GM12878 (cell line): ENCODE data around the gene LGALSL. TPM values are rescaled to one million over a fixed set of nuclear protein-coding genes. Genes with fewer than 3 reads are reported as not detected.
A peak's percentile ranks its signal among the peaks of the same experiment; 100 is the strongest.

Source experiments
- ATAC-seq: fragments of 200-7000 bp; cut with Tn5 transposase; 3 replicates; pipeline ENCODE4 v1.9.1; 2020; ENCODE audit warnings: mild to moderate bottlenecking, moderate library complexity
- BruUV-seq: library from RNA; stranded (reverse); fragments of 400-500 nt; replicated peaks from 2 replicates; lab custom pipeline; 2021; lab: Mats Ljungman, UMichigan
- CTCF ChIA-PET: fragments of 300-600 bp; sonication (Branson Sonifier 250); formaldehyde crosslinking; extraction: SDS; loops from one replicate; lab custom pipeline; 2021; ENCODE audit warnings: inconsistent platforms; lab: Yijun Ruan, JAX
- POLR2A ChIA-PET: fragments of 350-600 bp; formaldehyde crosslinking; extraction: SDS; loops from one replicate; lab custom pipeline; 2021; ENCODE audit warnings: inconsistent platforms; lab: Charles Lee
- RAD21 ChIA-PET: fragments of 300-600 bp; sonication (Branson Sonifier 250); formaldehyde crosslinking; loops from one replicate; lab custom pipeline; 2023; ENCODE audit warnings: antibody characterized with exemption; ENCODE audit not compliant: unreplicated experiment; lab: Charles Lee
- SMC1A ChIA-PET: fragments of 300-600 bp; sonication (Branson Sonifier 250); formaldehyde crosslinking; loops from one replicate; lab custom pipeline; 2023; ENCODE audit not compliant: unreplicated experiment, uncharacterized antibody; lab: Charles Lee
- DNase-seq: peaks from one replicate; pipeline ENCODE4 v3.0.0-alpha.2; 2011; ENCODE audit warnings: low read depth, low spot score
- FAIRE-seq: peaks from 3 replicates; lab custom pipeline; 2011; peaks lifted over from hg19 to GRCh38; lab: Jason Lieb, UNC
- H2AFZ ChIP-seq: 2 replicates; pipeline ENCODE4 v1.6.0; 2011; ENCODE audit warnings: low read depth, low read length, control low read depth; ENCODE audit not compliant: control insufficient read depth
- H3K27ac ChIP-seq: 2 replicates; pipeline ENCODE4 v1.5.1; 2011; ENCODE audit warnings: control low read depth; ENCODE audit not compliant: control insufficient read depth, insufficient read depth
- H3K27me3 ChIP-seq, 2 experiments: replicated peaks in 1 of 2; 2 replicates each; pipeline versions ENCODE4 v1.6.0 to v1.6.1; 2011; ENCODE audit warnings: low read length in 1 of 2; ENCODE audit not compliant: control insufficient read depth in 2 of 2, insufficient read depth in 2 of 2
- H3K36me3 ChIP-seq, 2 experiments: 2 replicates each; pipeline ENCODE4 v1.5.1; 2011; ENCODE audit warnings: low read length in 1 of 2; ENCODE audit not compliant: control insufficient read depth in 2 of 2, insufficient read depth in 2 of 2
- H3K4me1 ChIP-seq: 2 replicates; pipeline ENCODE4 v1.6.1; 2011; ENCODE audit warnings: mild to moderate bottlenecking, low read length, moderate library complexity, mixed read lengths; ENCODE audit not compliant: control insufficient read depth, insufficient read depth
- H3K4me2 ChIP-seq: 2 replicates; pipeline ENCODE4 v1.6.0; 2011; ENCODE audit warnings: control low read depth; ENCODE audit not compliant: control insufficient read depth, insufficient read depth
- H3K4me3 ChIP-seq: fragments of 200-600 bp; sonication (generic); 2 replicates; pipeline ENCODE4 v1.5.1; 2016
- H3K79me2 ChIP-seq: 2 replicates; pipeline ENCODE4 v1.6.0; 2011; ENCODE audit warnings: low read length; ENCODE audit not compliant: control insufficient read depth, insufficient read depth
- H3K9ac ChIP-seq: 2 replicates; pipeline ENCODE4 v1.8.0; 2011; ENCODE audit warnings: low read length, control low read depth, mixed read lengths; ENCODE audit not compliant: control insufficient read depth, insufficient read depth
- H3K9me3 ChIP-seq: replicated peaks from 3 replicates; pipeline ENCODE4 v1.5.1; 2011; ENCODE audit warnings: mild to moderate bottlenecking, low read length; ENCODE audit not compliant: control insufficient read depth, insufficient read depth
- H4K20me1 ChIP-seq: 2 replicates; pipeline ENCODE4 v1.6.0; 2011; ENCODE audit not compliant: control insufficient read depth, insufficient read depth
- ATF7 ChIP-seq: fragments of 450-650 bp; IDR thresholded peaks from 2 replicates; pipeline ENCODE4 v1.6.1; 2016; ENCODE audit warnings: low read depth, mild to moderate bottlenecking
- BCLAF1 ChIP-seq: fragments of 450-650 bp; IDR thresholded peaks from 2 replicates; pipeline ENCODE4 v1.6.1; 2017; ENCODE audit warnings: antibody characterized with exemption, mild to moderate bottlenecking, moderate library complexity
- CBFB ChIP-seq: IDR thresholded peaks from 2 replicates; pipeline ENCODE4 v1.6.1; 2016; ENCODE audit warnings: antibody characterized with exemption, low read depth
- CREB1 ChIP-seq: IDR thresholded peaks from 2 replicates; pipeline ENCODE4 v1.6.1; 2012; ENCODE audit warnings: low read depth, mild to moderate bottlenecking, inconsistent platforms
- EGR1 ChIP-seq, 2 experiments: IDR thresholded peaks; 1 replicate in 1 of 2; 2 replicates in 1 of 2; pipeline ENCODE4 v1.6.1; 2011 to 2012; ENCODE audit warnings: low read depth in 2 of 2, low read length in 2 of 2, borderline replicate concordance in 1 of 2, mild to moderate bottlenecking in 1 of 2, moderate library complexity in 1 of 2
- FOXK2 ChIP-seq: fragments of 450-650 bp; IDR thresholded peaks from 2 replicates; pipeline ENCODE4 v1.6.1; 2017; ENCODE audit warnings: mild to moderate bottlenecking, moderate library complexity
- FOXM1 ChIP-seq: IDR thresholded peaks from 2 replicates; pipeline ENCODE4 v1.6.1; 2012; ENCODE audit warnings: low read depth, mild to moderate bottlenecking, inconsistent platforms, low read length, moderate library complexity
- KDM1A ChIP-seq: fragments of 200-600 bp; sonication (generic); IDR thresholded peaks from 2 replicates; pipeline ENCODE4 v1.6.1; 2016; ENCODE audit warnings: borderline replicate concordance
- MTA3 ChIP-seq: IDR thresholded peaks from 2 replicates; pipeline ENCODE4 v1.6.1; 2012; ENCODE audit warnings: low read length, inconsistent platforms, borderline replicate concordance
- MXI1 ChIP-seq: fragments of 150-350 bp; IDR thresholded peaks from 2 replicates; pipeline ENCODE4 v1.6.1; 2011; ENCODE audit warnings: low read depth, mild to moderate bottlenecking, inconsistent platforms, low read length, improper control_type of control experiment
- NR2F1 ChIP-seq: fragments of 450-650 bp; conservative IDR thresholded peaks from 2 replicates; pipeline ENCODE4 v1.6.1; 2017; ENCODE audit warnings: mild to moderate bottlenecking
- PAX5 ChIP-seq: IDR thresholded peaks from 2 replicates; pipeline ENCODE4 v1.6.1; 2011; ENCODE audit warnings: low read depth, low read length, borderline replicate concordance
- PKNOX1 ChIP-seq: fragments of 450-650 bp; IDR thresholded peaks from 2 replicates; pipeline ENCODE4 v1.6.1; 2016; ENCODE audit warnings: mild to moderate bottlenecking
- SMC3 ChIP-seq: IDR thresholded peaks from 2 replicates; pipeline ENCODE4 v1.6.1; 2011; ENCODE audit warnings: low read length, improper control_type of control experiment, borderline replicate concordance
- ZNF24 ChIP-seq: fragments of 450-650 bp; IDR thresholded peaks from 2 replicates; pipeline ENCODE4 v1.6.1; 2017; ENCODE audit warnings: antibody characterized with exemption, mild to moderate bottlenecking
- WGBS: methylation state at CpG from one replicate; pipeline ENCODE4 v1.1.6; 2016; ENCODE audit warnings: low lambda C conversion rate; ENCODE audit not compliant: insufficient replicate concordance, insufficient coverage; ENCODE audit errors: missing lambda C conversion rate; 5-methylcytosine and 5-hydroxymethylcytosine counted together
- in situ Hi-C: fragments of 300-500 bp; cut with MboI; formaldehyde crosslinking; loops from 9 replicates; pipeline ENCODE4 v1.14.3; 2018; ENCODE audit warnings: mixed read lengths
- intact Hi-C: fragments of 100-400 bp; cut with micrococcal nuclease; formaldehyde crosslinking; loops from one replicate; pipeline ENCODE4 v1.14.2; 2022; ENCODE audit not compliant: unreplicated experiment
- polyA plus RNA-seq, 11 experiments: library from polyadenylated mRNA; depleted of rRNA in 4 of 11; unstranded in 6 of 11; stranded (reverse) in 5 of 11; fragments of >200 nt; fragmentation: Nextera tagmentation in 4 of 11; fragmentation: Illumina TruSeq in 1 of 11; extraction: Ambion mirVana in 4 of 11; extraction: Trizol in 1 of 11; gene quantifications; 1 replicate in 1 of 11; 2 replicates in 10 of 11; pipeline versions ENCODE4 v1.2.1 to v1.2.3, GENCODE V29; 2011 to 2016; ENCODE audit warnings: inconsistent platforms in 2 of 11, missing spikeins in 2 of 11, low read depth in 1 of 11
- total RNA-seq, 4 experiments: library from RNA; depleted of rRNA in 3 of 4; stranded (reverse); fragments of >200 nt in 3 of 4; fragmentation: Illumina TruSeq in 1 of 4; extraction: Trizol in 1 of 4; gene quantifications; 2 replicates each; pipeline versions ENCODE4 v1.2.1 to v1.2.3, GENCODE V29; 2013 to 2021
- TF ChIP-seq, protein P1 (sequence below): IDR thresholded peaks from 2 replicates; pipeline ENCODE4 v1.6.1; 2011; ENCODE audit warnings: mild to moderate bottlenecking, low read depth, low read length, moderate library complexity; ENCODE audit not compliant: insufficient replicate concordance
- TF ChIP-seq, protein P2 (sequence below): fragments of 450-650 bp; IDR thresholded peaks from 2 replicates; pipeline ENCODE4 v1.6.1; 2017; ENCODE audit warnings: mild to moderate bottlenecking, moderate library complexity

Gene LGALSL
- total and polyA plus RNA-seq, 10 of the 15 experiments (the other 5 are each of a cell fraction or from before 2014, with no cell fraction given), result 3.3 to 9.1 (median 4.9) TPM

DNA sequence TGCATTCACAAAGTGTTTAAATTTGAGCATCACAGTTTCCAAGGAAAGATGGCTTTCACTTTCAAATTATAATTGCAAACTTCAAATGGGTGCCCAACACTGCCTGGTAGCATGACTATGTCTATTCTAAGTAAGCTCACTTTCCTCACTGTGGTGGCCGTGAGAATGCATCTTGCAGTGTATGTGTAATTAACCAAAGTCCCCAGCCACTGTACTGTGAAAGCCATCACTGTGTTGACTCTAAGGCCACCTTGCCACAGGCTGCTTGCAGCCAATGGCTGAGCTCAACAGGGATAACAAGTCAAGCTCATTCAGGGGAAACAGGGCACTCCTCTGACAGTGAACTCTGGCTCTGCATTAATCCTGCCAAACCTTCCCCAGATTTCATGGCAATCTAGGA lies 43.3 kb upstream of the LGALSL start:
- Histone ChIP-seq H3K9me3 (peaks cover 5% of the 10 kb centered on the region; the same call in 2 of the 3 replicates), H3K4me2 (no peak overlapping the region), H3K4me3 (no peak overlapping the region), H3K4me1 (no peaks in the 10 kb centered on the region), H3K36me3 (no peaks in the 10 kb centered on the region), H2AFZ (no peak overlapping the region), H3K27ac (no peak overlapping the region), H3K27me3 (no peaks in the 10 kb centered on the region; a peak in 1 of 4 replicates), H3K9ac (no peak overlapping the region), H3K79me2 (no peaks in the 10 kb centered on the region), H4K20me1 (no peaks in the 10 kb centered on the region)
- ChIA-PET SMC1A (no interaction called here), CTCF (interaction anchor here (0.6 kb wide), 1 partner anchor 19 kb away, joined by 4 read pairs; no protein-coding TSS in a partner anchor), RAD21 (interaction anchor here (0.6 kb wide), 1 partner anchor 78 kb away, joined by 4 read pairs; no protein-coding TSS in a partner anchor), POLR2A (no interaction called here)
- FAIRE-seq (no peak), DNase-seq (no peak), ATAC-seq (peak; percentile 71)
- WGBS, result 0% methylated on average over 1 of the region's 1 CpG
- intact Hi-C loops (no loop called here), in situ Hi-C loops (no loop called here)
- BruUV-seq, result no TSS peak
- TF ChIP-seq MXI1, result no peak
- TF ChIP-seq EGR1 (IDR thresholded peaks at IDR 0.05; ENCODE audit: borderline replicate concordance in 1 of 2, low read depth in 2 of 2, low read length in 2 of 2), result no peak
- TF ChIP-seq, protein P1, sequence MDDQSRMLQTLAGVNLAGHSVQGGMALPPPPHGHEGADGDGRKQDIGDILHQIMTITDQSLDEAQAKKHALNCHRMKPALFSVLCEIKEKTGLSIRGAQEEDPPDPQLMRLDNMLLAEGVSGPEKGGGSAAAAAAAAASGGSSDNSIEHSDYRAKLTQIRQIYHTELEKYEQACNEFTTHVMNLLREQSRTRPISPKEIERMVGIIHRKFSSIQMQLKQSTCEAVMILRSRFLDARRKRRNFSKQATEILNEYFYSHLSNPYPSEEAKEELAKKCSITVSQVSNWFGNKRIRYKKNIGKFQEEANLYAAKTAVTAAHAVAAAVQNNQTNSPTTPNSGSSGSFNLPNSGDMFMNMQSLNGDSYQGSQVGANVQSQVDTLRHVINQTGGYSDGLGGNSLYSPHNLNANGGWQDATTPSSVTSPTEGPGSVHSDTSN, result no peak
- TF ChIP-seq BCLAF1, result no peak
- TF ChIP-seq ATF7, result no peak
- no peak for TF ChIP-seq ZNF24
- no peak for TF ChIP-seq KDM1A
- no peak for TF ChIP-seq NR2F1
- TF ChIP-seq FOXK2, result no peak
- no peak for TF ChIP-seq PAX5
- TF ChIP-seq PKNOX1, result no peak
- TF ChIP-seq, protein P2, sequence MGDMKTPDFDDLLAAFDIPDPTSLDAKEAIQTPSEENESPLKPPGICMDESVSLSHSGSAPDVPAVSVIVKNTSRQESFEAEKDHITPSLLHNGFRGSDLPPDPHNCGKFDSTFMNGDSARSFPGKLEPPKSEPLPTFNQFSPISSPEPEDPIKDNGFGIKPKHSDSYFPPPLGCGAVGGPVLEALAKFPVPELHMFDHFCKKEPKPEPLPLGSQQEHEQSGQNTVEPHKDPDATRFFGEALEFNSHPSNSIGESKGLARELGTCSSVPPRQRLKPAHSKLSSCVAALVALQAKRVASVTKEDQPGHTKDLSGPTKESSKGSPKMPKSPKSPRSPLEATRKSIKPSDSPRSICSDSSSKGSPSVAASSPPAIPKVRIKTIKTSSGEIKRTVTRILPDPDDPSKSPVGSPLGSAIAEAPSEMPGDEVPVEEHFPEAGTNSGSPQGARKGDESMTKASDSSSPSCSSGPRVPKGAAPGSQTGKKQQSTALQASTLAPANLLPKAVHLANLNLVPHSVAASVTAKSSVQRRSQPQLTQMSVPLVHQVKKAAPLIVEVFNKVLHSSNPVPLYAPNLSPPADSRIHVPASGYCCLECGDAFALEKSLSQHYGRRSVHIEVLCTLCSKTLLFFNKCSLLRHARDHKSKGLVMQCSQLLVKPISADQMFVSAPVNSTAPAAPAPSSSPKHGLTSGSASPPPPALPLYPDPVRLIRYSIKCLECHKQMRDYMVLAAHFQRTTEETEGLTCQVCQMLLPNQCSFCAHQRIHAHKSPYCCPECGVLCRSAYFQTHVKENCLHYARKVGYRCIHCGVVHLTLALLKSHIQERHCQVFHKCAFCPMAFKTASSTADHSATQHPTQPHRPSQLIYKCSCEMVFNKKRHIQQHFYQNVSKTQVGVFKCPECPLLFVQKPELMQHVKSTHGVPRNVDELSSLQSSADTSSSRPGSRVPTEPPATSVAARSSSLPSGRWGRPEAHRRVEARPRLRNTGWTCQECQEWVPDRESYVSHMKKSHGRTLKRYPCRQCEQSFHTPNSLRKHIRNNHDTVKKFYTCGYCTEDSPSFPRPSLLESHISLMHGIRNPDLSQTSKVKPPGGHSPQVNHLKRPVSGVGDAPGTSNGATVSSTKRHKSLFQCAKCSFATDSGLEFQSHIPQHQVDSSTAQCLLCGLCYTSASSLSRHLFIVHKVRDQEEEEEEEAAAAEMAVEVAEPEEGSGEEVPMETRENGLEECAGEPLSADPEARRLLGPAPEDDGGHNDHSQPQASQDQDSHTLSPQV, result no peak
- no peak for TF ChIP-seq CBFB
- no peak for TF ChIP-seq MTA3
- TF ChIP-seq SMC3, result no peak
- no peak for TF ChIP-seq FOXM1
- no peak for TF ChIP-seq CREB1
